Hepatocyte (in vitro differentiated cells): ENCODE measurements around the gene KIAA0825.

ENCODE experiments used
- EZH2phosphoT487 ChIP-seq: fragments of 200-600 bp; sonication (generic); IDR thresholded peaks from one replicate; pipeline ENCODE4 v1.6.1; 2018; ENCODE audit warnings: antibody characterized with exemption, mild to moderate bottlenecking, low read depth, moderate library complexity; ENCODE audit not compliant: unreplicated experiment, severe bottlenecking
- TF ChIP-seq, protein P1 (sequence below): fragments of 200-600 bp; sonication (generic); IDR thresholded peaks from 2 replicates; pipeline ENCODE4 v1.5.1; 2016; ENCODE audit warnings: antibody characterized with exemption, mild to moderate bottlenecking; ENCODE audit not compliant: poor library complexity

DNA sequence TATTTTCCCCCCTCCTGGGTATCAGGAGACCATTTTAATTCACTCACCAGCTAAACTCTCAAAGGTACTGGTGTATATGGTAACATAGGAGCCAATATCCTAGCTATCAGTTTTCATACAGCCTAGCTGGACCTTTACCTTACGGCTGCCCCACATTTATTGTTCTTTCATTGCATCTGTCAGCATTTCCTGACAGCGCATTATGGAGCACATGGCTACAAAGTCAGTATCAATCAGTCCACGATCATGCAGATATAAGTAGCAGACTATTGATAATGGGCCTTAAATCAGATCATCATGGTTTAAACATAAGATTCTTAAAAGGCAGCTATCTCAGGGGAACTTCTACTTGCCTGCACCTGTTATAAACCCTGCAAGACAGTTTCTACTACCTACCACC lies 304.7 kb downstream of the KIAA0825 start:
- TF ChIP-seq, protein P1, sequence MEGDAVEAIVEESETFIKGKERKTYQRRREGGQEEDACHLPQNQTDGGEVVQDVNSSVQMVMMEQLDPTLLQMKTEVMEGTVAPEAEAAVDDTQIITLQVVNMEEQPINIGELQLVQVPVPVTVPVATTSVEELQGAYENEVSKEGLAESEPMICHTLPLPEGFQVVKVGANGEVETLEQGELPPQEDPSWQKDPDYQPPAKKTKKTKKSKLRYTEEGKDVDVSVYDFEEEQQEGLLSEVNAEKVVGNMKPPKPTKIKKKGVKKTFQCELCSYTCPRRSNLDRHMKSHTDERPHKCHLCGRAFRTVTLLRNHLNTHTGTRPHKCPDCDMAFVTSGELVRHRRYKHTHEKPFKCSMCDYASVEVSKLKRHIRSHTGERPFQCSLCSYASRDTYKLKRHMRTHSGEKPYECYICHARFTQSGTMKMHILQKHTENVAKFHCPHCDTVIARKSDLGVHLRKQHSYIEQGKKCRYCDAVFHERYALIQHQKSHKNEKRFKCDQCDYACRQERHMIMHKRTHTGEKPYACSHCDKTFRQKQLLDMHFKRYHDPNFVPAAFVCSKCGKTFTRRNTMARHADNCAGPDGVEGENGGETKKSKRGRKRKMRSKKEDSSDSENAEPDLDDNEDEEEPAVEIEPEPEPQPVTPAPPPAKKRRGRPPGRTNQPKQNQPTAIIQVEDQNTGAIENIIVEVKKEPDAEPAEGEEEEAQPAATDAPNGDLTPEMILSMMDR = no peak
- no peak for TF ChIP-seq EZH2phosphoT487
